Keratinocyte (primary cell): ENCODE measurements around the gene MTNR1B.

Experiments
- CTCF ChIP-seq, 3 experiments: IDR thresholded peaks in 1 of 3; conservative IDR thresholded peaks in 1 of 3; optimal IDR thresholded peaks in 1 of 3; 2 replicates in 2 of 3; 3 replicates in 1 of 3; pipeline versions ENCODE3 to v1.5.1; 2011; ENCODE audit warnings: low read length in 3 of 3, mild to moderate bottlenecking in 3 of 3, moderate library complexity in 2 of 3, control low read depth in 1 of 3, inconsistent platforms in 1 of 3; ENCODE audit not compliant: insufficient read depth in 2 of 3; ENCODE audit errors: extremely low read depth in 1 of 3
- EZH2 ChIP-seq: IDR thresholded peaks from one replicate; pipeline ENCODE4 v1.6.1; 2012; ENCODE audit warnings: inconsistent platforms, mild to moderate bottlenecking, low read length, moderate library complexity

GRCh38 chr11:93025558-93026255 lies 56.3 kb downstream of the MTNR1B start:
- TF ChIP-seq CTCF (optimal IDR thresholded peaks at IDR 0.05 in 1 of 3, IDR thresholded peaks at IDR 0.05 in 1 of 3, conservative IDR thresholded peaks at IDR 0.05 in 1 of 3; ENCODE audit: extremely low read depth in 1 of 3, insufficient read depth in 2 of 3, low read length in 3 of 3) (no peak), EZH2 (no peak)
